MCF 10A (cell line): ENCODE measurements around the gene SFI1. TPM values are rescaled to one million over a fixed set of nuclear protein-coding genes. Genes with fewer than 3 reads are reported as not detected.

Experiments used
- BruUV-seq: library from RNA; stranded (reverse); fragments of 400-500 nt; replicated peaks from 2 replicates; lab custom pipeline; 2021; lab: Mats Ljungman, UMichigan
- CTCF ChIA-PET: fragments of 300-600 bp; sonication (Branson Sonifier 250); formaldehyde crosslinking; extraction: SDS; loops from one replicate; lab custom pipeline; 2021; ENCODE audit warnings: antibody characterized with exemption, inconsistent platforms; lab: Yijun Ruan, JAX
- POLR2A ChIA-PET: fragments of 300-600, 350-650 bp; sonication (Branson Sonifier 250); formaldehyde crosslinking; extraction: SDS; loops from one replicate; lab custom pipeline; 2020; ENCODE audit warnings: antibody characterized with exemption, inconsistent platforms; lab: Yijun Ruan, JAX
- DNase-seq: peaks from one replicate; pipeline ENCODE4 v3.0.0-alpha.2; 2018; ENCODE audit not compliant: unreplicated experiment
- H3K27ac Mint-ChIP-seq: one replicate; pipeline ENCODE4 v1.8.0; 2022; ENCODE audit warnings: mild to moderate bottlenecking, low read depth, mixed read lengths; ENCODE audit not compliant: unreplicated experiment
- H3K27me3 Mint-ChIP-seq: one replicate; pipeline ENCODE4 v1.8.0; 2022; ENCODE audit warnings: mixed read lengths; ENCODE audit not compliant: insufficient read depth, unreplicated experiment
- H3K36me3 Mint-ChIP-seq: one replicate; pipeline ENCODE4 v1.8.0; 2022; ENCODE audit warnings: mild to moderate bottlenecking, moderate library complexity, mixed read lengths; ENCODE audit not compliant: insufficient read depth, unreplicated experiment
- H3K4me1 Mint-ChIP-seq: one replicate; pipeline ENCODE4 v1.8.0; 2022; ENCODE audit warnings: mixed read lengths; ENCODE audit not compliant: insufficient read depth, unreplicated experiment
- H3K4me3 Mint-ChIP-seq: one replicate; pipeline ENCODE4 v1.8.0; 2022; ENCODE audit warnings: mild to moderate bottlenecking, moderate library complexity, mixed read lengths; ENCODE audit not compliant: unreplicated experiment
- H3K9me3 Mint-ChIP-seq: one replicate; pipeline ENCODE4 v1.8.0; 2022; ENCODE audit warnings: mixed read lengths; ENCODE audit not compliant: unreplicated experiment
- CTCF ChIP-seq: fragments of 200-600 bp; IDR thresholded peaks from one replicate; pipeline ENCODE4 v1.8.0; 2022; ENCODE audit warnings: antibody characterized with exemption, mild to moderate bottlenecking; ENCODE audit not compliant: unreplicated experiment
- intact Hi-C: fragments of 100-400 bp; cut with micrococcal nuclease; formaldehyde crosslinking; loops from 2 replicates; pipeline ENCODE4 v1.14.1; 2022
- total RNA-seq: library from RNA; stranded (reverse); gene quantifications from 2 replicates; pipeline ENCODE4 v1.2.3, GENCODE V29; 2022

SFI1 gene
- total RNA-seq, 1 experiment from 2014 or later, result 36.2 TPM

GRCh38 chr22:31637447-31637890 is 141.1 kb downstream of the SFI1 start:
- ChIA-PET POLR2A (interaction anchor here (2.0 to 2.3 kb wide), 2 partner anchors 9 to 24 kb away, joined by 12 to 13 read pairs; partner anchors contain the start of gene PISD), CTCF (interaction anchor here (0.7 to 5.2 kb wide), 3 partner anchors 27 to 1179 kb away, joined by 3 to 28 read pairs (median 4); no protein-coding TSS in a partner anchor)
- BruUV-seq, result no TSS peak
- H3K4me3 Mint-ChIP-seq, result no peak overlapping the region
- no peak for TF ChIP-seq CTCF
- peaks cover 22% of the 10 kb centered on the region for H3K4me1 Mint-ChIP-seq
- no peaks in the 10 kb centered on the region for H3K9me3 Mint-ChIP-seq
- no peak for DNase-seq
- peaks cover 44% of the 10 kb centered on the region for H3K36me3 Mint-ChIP-seq
- H3K27ac Mint-ChIP-seq, result no peak overlapping the region
- no peaks in the 10 kb centered on the region for H3K27me3 Mint-ChIP-seq
- intact Hi-C loops, result loop anchor here (10.0 kb wide), 1 partner anchor 293 kb away; the partner anchor contains the start of gene PATZ1

- H3K27ac Mint-ChIP-seq, result peak overlapping the region; percentile 51
Measured at GRCh38 chr22:31637891-31638618, 141.7 kb downstream of the SFI1 start.

GRCh38 chr22:31639436-31640039 is 143.2 kb downstream of the SFI1 start:
- intact Hi-C loops, result loop anchor here (10.0 kb wide), 1 partner anchor 295 kb away; the partner anchor contains the start of gene PATZ1
- Mint-ChIP-seq H3K9me3 (no peaks in the 10 kb centered on the region), H3K4me3 (no peak overlapping the region), H3K36me3 (peaks cover 49% of the 10 kb centered on the region), H3K27me3 (no peaks in the 10 kb centered on the region), H3K27ac (no peak overlapping the region), H3K4me1 (peaks cover 17% of the 10 kb centered on the region)
- DNase-seq, result no peak
- no peak for TF ChIP-seq CTCF
- no TSS peak for BruUV-seq
- CTCF ChIA-PET, result interaction anchor here (0.8 to 0.9 kb wide), 2 partner anchors 9 to 256 kb away, joined by 3 to 4 read pairs; no protein-coding TSS in a partner anchor
- POLR2A ChIA-PET, result interaction anchor here (1.0 kb wide), 1 partner anchor 41 kb away, joined by 4 read pairs; no protein-coding TSS in a partner anchor

More at GRCh38 chr22:31637891-31638618, 141.7 kb downstream of the SFI1 start:
- Mint-ChIP-seq H3K9me3 (no peaks in the 10 kb centered on the region), H3K4me3 (no peak overlapping the region), H3K4me1 (peaks cover 22% of the 10 kb centered on the region), H3K36me3 (peaks cover 49% of the 10 kb centered on the region), H3K27me3 (no peaks in the 10 kb centered on the region)
- no peak for DNase-seq
- no peak for TF ChIP-seq CTCF
- intact Hi-C loops, result loop anchor here (10.0 kb wide), 1 partner anchor 293 kb away; the partner anchor contains the start of gene PATZ1
- POLR2A ChIA-PET, result interaction anchor here (2.0 to 2.3 kb wide), 2 partner anchors 9 to 24 kb away, joined by 12 to 13 read pairs; partner anchors contain the start of gene PISD
- CTCF ChIA-PET, result interaction anchor here (0.5 to 5.2 kb wide), 4 partner anchors 8 to 77 kb away, joined by 3 to 28 read pairs (median 5); no protein-coding TSS in a partner anchor
- no TSS peak for BruUV-seq
